ENCODE measurements around the gene PDE2A.

DNA sequence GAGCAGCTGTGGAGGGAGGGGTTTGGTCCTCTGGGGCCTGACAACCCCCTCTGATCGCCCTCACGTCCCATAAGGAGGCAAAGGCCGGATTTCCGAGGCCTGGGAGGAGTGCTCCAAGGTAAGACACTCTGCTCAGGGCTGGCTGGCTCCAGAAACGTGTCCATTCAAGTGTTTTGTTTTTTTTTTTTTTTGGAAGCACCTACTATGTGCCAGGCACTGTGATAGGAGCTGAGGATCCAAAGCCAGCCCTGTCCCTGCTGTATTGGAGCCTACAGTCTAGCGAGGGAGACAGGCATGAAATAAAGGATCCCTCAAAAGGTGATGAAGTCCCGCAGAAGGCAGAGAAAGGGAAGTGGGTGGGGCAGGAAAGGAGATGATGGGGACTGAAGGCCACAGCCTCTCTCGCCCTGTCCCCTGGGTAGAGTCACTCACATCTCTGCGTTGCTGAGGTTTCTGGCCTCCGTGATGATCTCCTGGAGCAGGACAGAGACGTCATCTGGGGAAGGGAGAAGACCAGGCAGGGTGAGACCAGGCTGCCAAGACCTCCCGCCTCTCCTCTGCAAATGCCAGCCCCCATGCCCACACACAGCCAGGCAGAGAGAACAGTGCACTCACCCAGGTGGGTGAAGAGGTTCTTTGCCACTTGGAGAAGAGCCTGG, 89.2 kb downstream of the PDE2A start:
- TF ChIP-seq POLR2A (IDR thresholded peaks at IDR 0.05; ENCODE audit: low read depth, low read length) (no peak), TAF1 (IDR thresholded peaks at IDR 0.05; ENCODE audit: borderline replicate concordance, low read depth, low read length) (no peak), POLR2AphosphoS5 (IDR thresholded peaks at IDR 0.05; ENCODE audit: low read depth, low read length) (no peak)
